ELR (cell line): ENCODE results near the gene APPL2.
"Not testable (repeated sequence)": the region's sequence is repeated elsewhere in the genome, so short reads cannot be mapped to it uniquely, and the experiment has no call there.

Source experiments
- DNase-seq: peaks from one replicate; pipeline ENCODE4 v3.0.0-alpha.2; 2015; ENCODE audit warnings: low read depth

The APPL2 gene

DNA sequence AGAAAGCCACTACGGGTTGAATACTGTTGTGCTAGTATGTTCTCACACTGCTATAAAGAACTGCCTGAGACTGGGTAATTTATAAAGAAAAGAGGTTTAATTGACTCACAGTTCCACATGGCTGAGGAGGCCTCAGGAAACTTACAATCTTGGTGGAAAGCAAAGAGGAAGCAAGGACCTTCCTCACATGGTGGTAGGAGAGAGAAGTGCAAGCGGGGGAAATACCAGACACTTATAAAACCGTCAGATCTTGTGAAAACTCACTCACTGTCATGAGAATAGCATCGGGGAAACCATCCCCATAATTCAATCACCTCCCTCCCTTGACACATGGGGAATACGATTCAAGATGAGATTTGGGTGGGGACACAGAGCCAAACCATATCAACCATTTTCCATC lies 20.5 kb upstream of the APPL2 start:
- DNase-seq, result not testable (repeated sequence)

DNA sequence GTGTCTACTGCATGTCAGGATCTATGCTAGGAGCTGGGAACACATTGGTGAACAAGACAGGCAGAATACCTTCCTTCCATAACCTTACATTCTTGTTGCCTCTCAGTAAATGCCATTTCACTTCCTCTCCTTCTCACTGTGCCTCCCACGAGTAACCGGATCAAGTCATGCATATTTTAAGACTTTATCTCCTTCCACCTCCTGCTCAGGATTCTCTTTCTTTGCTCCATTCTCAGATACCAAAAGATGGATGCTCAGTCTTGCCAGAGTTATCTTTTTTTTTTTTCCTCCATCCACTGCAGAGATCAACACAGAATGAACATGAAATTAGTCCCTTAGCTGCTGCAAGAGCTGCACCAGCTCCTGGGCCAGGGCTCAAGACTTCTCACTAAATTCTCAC lies 20.0 kb upstream of the APPL2 start:
- DNase-seq, result peak; percentile 38

DNA sequence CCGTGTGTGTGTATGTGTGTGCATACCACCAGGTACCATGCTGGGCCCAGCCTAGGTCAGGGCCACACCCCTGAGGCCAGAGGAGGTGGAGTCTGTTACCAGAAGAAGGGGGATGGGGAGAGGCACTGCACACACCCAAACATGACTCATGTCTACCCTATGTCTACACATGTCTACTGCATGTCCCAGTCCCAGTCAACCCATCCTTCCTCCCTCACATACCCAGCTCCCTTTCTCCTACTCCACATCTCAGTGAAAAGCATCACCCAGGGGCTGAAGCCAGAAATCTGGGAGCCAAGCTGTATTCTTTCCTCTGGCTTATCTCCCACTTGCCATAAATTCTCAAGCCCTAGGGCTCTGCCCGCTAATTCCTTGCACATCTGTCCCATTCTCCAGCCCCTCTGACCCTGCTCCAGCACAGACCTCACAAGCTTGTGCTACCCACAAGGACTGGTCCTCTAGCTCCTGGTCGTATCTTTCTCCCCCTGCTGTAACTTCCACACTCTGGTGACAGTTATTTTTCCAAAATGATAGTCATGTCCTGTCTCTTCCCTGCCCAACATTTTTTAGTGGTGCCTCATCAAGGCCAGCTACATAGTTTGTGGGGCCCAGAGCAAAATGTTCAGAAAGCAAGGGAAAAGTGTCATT lies 18.0 kb upstream of the APPL2 start:
- DNase-seq, result peak; percentile 93

DNA sequence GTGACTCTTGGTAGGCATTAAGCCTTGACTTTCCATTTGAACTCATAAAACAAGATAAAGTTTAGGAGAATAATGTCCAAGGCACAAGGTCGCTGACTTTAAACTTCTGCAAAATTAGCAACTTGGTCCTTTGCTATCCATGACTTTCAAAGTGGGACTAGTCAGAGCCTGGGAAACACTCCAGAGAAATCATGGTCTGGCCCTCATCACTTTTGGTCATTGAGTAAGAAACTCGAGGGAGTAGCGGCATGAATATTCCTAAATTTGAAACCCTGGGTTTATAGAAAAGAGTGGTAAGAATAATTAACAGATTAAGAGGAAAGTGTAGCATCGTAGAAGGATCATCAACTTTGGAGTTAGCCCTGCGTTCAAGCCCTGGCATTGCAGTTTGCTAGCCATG lies 16.9 kb upstream of the APPL2 start:
- DNase-seq, result no peak

DNA sequence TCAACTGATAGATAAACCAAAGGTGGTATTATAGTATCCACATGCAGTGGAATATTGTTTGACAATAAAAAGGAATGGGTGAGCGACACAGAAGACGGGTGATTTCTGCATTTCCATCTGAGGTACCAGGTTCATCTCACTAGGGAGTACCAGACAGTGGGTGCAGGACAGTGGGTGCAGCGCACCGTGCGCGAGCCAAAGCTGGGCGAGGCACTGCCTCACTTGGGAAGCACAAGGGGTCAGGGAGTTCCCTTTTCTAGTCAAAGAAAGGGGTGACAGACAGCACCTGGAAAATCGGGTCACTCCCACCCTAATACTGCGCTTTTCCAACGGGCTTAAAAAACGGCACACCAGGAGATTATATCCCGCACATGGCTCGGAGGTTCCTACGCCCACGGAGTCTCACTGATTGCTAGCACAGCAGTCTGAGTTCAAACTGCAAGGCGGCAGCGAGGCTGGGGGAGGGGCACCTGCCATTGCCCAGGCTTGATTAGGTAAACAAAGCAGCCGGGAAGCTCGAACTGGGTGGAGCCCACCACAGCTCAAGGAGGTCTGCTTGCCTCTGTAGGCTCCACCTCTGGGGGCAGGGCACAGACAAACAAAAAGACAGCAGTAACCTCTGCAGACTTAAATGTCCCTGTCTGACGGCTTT lies 9.9 kb upstream of the APPL2 start:
- DNase-seq, result not testable (repeated sequence)

DNA sequence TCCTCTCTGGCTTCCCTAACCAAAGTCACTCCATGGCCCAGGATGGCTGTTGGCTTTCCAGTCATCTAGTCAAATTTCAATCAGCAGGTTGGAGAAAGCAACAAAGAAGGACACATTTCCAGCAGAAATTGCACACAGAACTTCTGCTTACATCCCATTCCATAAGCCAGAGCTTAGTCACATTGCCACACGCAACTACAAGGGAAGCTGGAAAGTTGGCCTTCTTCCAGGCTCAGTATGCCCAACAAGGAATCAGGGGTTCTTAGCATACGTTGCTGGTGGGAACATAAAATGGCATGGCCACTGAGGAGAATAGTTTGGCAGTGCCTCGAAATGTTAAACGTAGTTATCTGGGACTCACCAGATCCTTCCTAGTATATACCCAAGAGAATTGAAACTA lies 9.3 kb upstream of the APPL2 start:
- DNase-seq, result no peak

DNA sequence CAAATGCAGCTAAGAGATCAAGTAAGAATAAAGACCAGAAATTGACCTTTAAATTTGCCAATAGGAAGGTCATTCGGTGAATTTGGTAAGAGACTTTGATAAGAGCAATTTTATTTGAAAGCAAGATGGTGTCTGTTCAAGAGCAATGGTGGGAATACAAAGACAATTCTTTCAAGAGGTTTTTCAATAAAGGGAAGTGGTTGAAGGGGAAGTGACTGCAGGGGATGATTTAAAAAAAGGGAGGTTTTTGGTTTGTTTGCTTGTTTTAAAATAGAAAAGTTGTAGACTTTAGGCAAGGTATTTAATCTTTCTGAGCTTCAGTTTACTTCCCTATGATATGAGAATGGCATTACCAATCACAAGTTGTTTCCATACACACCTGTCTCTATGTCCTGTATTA lies 4.3 kb upstream of the APPL2 start:
- no peak for DNase-seq

DNA sequence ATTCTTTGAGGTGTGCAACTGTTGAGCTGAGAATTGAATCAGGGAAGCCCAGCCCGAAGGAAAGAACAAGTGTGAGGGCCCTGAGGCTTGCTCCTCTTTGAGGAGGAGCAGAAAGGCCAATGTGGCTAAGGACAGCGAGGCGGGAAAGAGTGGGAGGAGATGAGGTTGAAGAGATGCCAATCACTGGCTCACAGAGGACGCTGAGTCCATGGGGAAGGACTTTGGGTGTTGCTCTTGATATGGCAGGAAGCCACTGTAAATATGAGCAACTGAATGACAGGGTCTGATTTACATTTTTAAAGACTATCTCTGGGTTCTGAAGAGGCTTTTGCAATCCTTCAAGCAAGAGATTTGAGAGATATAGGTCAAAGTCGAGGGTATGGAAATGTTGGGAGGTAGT lies 3.3 kb upstream of the APPL2 start:
- DNase-seq, result no peak

DNA sequence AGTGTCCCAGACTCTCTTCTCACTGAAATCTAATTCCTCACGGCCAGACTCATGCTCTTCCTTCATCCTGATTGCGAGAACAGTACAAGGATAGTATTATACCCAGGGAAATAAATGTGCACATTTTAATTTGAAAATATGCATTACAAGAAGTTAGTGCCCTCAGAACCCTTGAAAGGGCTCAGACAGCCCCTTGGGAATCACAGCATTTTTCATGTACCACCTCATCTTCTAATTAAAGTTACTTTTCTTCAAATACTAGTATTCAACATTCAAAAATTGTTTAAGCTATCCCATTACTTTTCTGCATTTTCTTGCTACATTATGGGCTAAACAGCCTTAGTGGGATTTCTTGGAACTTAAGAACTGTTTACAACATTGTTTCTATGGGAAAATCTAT lies 1.7 kb upstream of the APPL2 start:
- no peak for DNase-seq

DNA sequence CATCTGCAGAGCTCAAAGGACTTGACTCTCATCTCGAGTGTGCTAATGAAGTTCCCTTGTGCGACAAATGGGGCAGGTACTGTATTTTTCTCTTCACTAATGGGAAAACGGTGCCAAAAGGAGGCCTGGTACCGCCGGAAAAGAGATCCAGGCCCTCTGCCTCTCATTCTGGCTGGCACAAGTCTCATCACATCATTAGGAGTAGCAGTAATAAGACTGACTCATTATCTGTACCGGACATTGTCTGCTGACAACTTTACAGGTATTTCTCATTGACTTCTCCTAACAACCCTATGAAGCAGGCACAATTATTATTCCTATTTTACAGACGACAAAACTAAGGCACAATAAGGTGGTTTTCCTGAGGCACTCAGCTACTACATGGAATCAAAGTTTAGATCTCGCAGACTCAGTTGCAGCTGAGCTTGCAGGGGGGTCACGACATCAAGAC lies 668 bp downstream of the APPL2 start:
- peak; percentile 59 for DNase-seq

DNA sequence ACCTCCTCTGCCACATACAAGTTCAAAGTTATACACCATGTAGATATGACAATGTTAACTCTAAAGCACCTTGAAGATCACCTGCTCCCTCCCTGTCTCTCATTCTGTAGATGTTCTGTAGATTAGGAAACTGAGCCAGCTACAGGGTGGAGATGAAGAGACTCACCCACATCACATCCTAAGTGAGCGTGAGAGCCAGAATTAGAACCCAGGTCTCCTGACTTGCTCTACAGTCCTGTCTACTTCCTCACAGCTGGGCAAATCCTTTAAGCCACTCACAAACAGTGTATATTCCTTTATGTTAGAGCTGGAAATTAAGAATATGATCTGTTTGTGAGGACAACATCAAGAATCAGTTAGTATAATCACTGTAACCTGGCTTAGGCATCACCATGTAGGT lies 1.8 kb downstream of the APPL2 start:
- DNase-seq, result no peak

DNA sequence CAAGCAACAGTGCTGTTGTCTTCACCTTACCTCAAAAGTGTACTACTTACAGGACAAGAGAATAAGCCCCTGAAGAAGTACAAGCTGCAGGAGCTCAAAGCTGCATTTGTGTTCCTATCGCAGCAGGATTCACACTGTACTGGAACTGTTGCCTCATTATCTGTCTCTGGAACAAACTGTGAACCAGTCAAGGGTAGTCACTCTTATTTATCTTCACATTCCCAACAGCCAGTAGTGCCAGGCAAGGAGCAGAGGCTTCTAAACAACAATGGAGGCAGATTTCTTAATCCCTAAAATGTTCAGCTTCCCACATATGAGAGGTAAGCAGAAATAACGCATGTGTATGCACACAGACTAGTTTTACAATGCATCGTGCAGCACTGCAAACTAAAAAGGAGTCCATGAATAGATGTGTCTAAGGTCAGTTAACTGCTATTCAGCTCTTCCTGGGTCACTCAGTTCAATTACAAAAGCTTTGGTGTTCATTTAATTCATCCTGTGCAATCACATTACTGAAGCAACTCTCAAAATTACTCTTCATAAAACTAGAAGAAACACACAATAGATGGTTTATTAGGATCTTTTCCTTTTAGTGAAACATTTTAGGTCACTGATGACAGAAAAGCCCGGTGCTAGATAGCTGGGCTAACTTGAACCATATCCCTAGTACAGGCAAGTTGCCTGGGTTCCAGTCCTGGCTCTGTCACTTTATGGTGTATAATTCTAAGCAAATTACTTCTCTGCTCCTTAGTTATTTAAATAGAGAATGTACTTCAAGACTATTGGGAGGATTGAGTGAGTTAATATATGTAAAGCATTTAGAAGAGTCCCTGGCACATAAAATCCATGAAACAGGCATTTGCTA lies 2.7 kb downstream of the APPL2 start:
- no peak for DNase-seq

DNA sequence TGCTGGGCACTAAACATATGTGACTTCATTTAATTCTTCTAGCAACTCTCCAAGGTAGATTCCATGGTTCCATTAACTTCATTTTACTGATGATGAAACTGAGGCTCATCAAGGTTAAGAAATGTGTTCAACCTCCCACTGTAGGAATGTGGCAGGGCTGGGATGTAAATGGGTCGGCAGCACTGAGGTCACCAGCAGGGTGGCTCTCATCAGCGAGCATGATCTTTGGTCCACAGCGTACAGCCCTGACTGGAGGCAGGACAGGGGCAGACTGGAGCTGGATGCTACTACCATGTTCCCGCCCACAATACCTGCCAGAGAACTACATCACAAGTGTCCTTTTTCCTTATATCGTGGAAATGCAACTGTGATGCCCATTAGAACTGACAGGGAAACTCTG lies 4.6 kb downstream of the APPL2 start:
- DNase-seq, result no peak

DNA sequence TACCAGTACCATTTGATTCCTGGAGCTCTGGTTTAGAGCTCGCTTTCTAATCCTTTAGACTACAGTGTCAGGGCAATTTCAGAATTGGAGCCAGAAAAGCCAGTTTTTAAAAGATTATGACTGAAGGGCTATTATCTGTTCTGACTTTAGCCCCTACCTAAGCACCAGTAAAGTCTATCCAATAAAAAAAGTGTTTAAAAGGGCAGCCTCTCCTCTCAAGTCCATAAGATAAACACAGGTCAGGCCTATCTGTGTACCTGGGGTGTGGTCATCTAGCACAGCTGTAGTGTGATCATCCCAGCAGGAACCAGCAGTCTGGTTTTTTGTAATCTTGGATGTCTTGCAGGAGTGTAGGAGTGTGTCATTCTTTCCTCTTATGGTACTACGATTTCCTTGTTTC lies 6.6 kb downstream of the APPL2 start:
- peak; percentile 36 for DNase-seq

DNA sequence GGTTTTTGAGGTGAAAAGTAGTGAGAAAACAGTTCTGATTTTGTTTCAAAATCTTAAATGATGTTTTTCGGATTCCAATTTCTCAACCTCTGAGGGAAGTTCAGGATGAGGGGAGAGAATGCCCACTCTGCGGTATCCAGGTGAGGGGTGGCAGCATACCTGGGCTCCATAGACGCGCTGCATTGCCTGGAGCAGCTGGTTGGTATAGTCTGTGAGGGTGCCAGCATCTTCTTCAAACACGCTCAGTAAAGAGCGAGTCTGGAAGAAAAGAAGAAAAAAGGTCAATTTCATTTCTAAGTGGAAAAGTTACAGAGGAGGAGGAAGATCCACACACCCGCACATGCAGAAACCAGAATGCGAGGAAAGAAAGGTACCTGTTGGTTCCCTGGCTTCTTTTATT lies 7.0 kb downstream of the APPL2 start:
- DNase-seq, result no peak

DNA sequence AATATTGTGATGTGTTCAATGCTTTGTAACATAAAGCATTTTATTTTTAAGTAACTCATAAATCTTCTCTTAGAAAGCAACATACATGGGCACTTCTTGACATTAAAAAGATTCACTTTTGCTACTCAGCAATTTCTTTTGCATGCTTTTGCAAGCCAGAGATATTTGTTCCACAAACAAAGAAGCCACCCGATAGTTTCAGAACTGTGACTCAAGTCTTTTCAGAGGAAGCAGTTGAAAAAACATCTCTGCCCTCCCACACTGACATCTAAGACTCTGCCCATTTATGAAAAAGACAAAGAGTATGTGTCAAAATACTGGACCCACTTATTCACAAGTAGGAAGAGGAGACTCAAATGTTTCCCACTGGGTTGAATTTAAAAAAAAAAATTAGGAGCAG lies 7.5 kb downstream of the APPL2 start:
- DNase-seq, result peak; percentile 83

DNA sequence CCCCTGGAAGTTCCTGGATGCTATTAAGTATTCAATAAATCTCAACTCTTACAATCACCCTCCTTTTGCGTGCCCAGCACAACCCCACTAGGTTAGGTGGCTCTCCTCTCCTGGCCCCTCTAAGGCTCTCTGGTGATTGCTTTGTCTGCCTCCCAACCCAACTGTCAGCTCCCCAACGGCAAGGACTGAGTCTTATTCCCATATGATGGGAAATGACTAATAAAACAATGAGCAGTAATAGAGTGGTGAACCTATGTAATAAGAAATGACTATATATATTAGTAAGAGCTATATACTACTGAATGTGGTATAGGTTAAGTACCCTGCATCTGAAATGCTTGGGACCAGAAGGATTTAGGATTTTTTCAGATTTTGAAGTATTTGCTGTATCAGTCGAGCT lies 8.1 kb downstream of the APPL2 start:
- DNase-seq, result peak; percentile 86

DNA sequence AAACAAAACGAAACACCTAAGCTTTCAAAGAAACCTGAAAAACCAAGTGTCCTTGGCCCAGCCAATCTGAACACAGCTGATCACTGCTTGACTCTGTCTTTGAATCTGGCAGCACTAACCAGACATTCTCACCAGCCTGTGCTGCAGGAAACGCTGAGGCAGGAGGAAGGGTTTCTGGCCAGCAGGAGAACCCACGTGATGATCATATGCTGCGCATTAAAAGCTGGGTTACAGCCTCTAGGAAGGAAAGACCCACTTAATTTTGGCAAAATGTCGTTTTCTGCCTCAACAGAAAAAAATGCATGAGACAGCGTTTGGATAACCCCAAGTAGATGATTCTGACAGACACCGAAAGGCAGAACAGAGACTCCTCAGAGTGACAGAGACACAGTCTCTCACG lies 9.8 kb downstream of the APPL2 start:
- peak; percentile 93 for DNase-seq

DNA sequence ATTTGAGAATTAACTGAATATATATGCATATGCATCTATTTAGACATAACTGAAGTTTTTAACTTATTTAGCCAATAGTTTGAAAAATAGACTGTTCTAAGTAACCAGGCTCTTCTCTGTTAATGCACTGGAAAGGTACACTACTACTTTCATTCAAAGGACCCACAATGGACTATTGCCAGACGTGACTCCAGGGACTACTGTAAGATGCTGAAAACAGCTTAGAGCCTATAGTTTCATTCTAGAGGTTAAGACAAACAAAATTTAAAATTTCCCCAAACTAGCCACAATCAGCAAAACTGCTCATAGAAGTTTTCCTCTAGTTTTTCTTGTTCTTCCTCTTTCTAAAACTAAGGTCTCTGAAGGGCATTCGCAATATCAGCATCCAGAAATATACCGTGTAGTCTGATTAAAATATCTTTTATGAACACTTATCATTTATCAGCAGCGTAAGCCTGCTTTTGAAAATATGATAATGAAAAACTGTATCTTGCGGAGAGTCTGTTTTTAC lies 10.4 kb downstream of the APPL2 start:
- no peak for DNase-seq

DNA sequence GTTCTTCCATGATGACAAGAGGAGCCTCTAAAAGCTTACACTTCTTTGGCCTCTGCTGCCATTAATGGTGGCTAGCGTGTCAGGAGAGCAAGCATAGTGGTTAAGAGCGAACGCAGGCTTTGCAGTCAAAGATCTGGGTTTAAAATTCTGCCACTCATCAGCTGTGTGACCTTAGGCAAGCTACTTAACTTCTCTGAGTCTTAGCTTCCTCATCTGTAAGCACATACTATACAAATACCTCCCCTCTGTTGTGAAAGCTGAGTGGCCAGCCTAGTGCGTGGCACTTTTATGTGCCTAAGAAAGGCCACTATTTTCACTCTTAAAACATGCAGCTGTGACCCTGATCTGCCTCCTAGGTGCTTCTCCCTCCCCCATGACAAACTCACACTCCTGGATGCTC lies 11.6 kb downstream of the APPL2 start:
- DNase-seq, result no peak

DNA sequence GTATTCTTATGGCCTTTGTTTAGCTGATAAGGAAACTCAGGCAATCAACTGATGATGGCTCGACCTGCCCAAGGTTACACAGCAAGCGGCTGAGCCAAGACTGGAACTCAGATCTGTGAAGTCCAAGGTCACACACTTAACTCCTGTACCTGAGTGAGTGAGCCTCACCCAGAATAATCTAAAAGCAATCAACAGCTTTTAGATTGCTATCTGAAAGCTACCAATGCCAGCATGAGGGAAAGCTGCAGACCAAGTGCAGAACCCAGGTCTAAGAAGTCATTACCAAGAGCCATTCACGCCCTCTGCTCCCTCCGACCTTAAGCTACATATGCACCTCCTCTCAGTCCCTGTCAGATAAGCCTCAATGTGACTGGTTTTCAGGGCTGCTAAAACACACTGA lies 12.1 kb downstream of the APPL2 start:
- no peak for DNase-seq

DNA sequence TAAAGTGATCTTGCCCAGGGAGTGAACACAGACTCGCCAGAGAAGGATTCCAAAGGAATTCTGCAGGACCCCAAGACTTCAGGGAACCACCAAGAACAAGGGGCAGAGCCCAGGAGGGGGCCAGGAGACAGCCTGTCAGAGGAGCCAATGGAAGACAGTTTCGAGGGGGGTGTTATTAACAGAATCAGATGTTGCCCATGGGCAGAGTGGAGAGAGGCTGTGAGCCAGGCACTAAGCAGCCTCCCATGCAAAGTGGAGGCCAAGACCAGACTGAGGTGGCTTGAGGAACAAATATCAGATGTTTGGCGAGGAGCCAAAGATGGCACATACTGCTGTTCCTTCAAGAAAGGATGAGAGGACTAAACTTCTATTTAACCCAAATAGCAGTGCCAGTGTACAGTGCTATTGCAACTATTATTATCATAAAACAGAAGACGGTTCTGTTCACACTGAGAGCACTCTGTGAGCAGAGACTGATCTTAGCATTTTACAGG lies 12.6 kb downstream of the APPL2 start:
- DNase-seq, result no peak
